SK-N-SH (cell line): Measurements from ENCODE around the gene XKR8.

Source experiments
- EP300 ChIP-seq, 2 experiments: IDR thresholded peaks; 2 replicates each; pipeline versions ENCODE4 v1.4.0 to v1.6.1; 2012; ENCODE audit warnings: borderline replicate concordance in 1 of 2, low read depth in 1 of 2, low read length in 1 of 2
- EZH2phosphoT487 ChIP-seq: fragments of 200-600 bp; sonication (generic); IDR thresholded peaks from 2 replicates; pipeline ENCODE4 v1.6.1; 2017; ENCODE audit warnings: low read depth, mixed run types, mild to moderate bottlenecking, antibody characterized with exemption, moderate library complexity, borderline replicate concordance
- FOSL2 ChIP-seq: IDR thresholded peaks from 2 replicates; pipeline ENCODE4 v1.4.0; 2012; ENCODE audit warnings: low read depth, mild to moderate bottlenecking, moderate library complexity, borderline replicate concordance
- GABPA ChIP-seq: IDR thresholded peaks from 2 replicates; pipeline ENCODE4 v1.4.0; 2012; ENCODE audit warnings: low read depth, mild to moderate bottlenecking
- JUND ChIP-seq: IDR thresholded peaks from 2 replicates; pipeline ENCODE4 v1.4.0; 2012
- MEF2A ChIP-seq: IDR thresholded peaks from 2 replicates; pipeline ENCODE4 v1.4.0; 2012; ENCODE audit warnings: low read depth, borderline replicate concordance
- POLR2AphosphoS5 ChIP-seq: IDR thresholded peaks from 2 replicates; pipeline ENCODE4 v1.6.1; 2012; ENCODE audit warnings: low read depth, low read length
- RCOR1 ChIP-seq: fragments of 150-350 bp; IDR thresholded peaks from 2 replicates; pipeline ENCODE4 v1.6.1; 2017; ENCODE audit warnings: antibody characterized with exemption, low read length
- RFX5 ChIP-seq: IDR thresholded peaks from 2 replicates; pipeline ENCODE4 v1.6.1; 2012; ENCODE audit warnings: mild to moderate bottlenecking, improper control_type of control experiment, low read length
- TAF1 ChIP-seq: IDR thresholded peaks from 2 replicates; pipeline ENCODE4 v1.6.1; 2012; ENCODE audit warnings: low read depth, mild to moderate bottlenecking, low read length, moderate library complexity, borderline replicate concordance
- TF ChIP-seq, protein P1 (sequence below): fragments of 200-600 bp; sonication (generic); IDR thresholded peaks from 2 replicates; pipeline ENCODE4 v1.6.1; 2017; ENCODE audit warnings: antibody characterized with exemption, mild to moderate bottlenecking, moderate library complexity
- TF ChIP-seq, protein P2 (sequence below): IDR thresholded peaks from 2 replicates; pipeline ENCODE4 v1.4.0; 2012; ENCODE audit warnings: low read depth, borderline replicate concordance
- TF ChIP-seq, protein P3 (sequence below): fragments of 150-350 bp; IDR thresholded peaks from 2 replicates; pipeline ENCODE4 v1.6.1; 2016; ENCODE audit warnings: mild to moderate bottlenecking, low read depth, low read length
- TF ChIP-seq, protein P4 (sequence below): IDR thresholded peaks from 2 replicates; pipeline ENCODE4 v1.6.1; 2012; ENCODE audit warnings: mild to moderate bottlenecking, low read depth, low read length, moderate library complexity

GRCh38 chr1:27972141-27972540 is 12.4 kb downstream of the XKR8 start:
- TF ChIP-seq, protein P1, sequence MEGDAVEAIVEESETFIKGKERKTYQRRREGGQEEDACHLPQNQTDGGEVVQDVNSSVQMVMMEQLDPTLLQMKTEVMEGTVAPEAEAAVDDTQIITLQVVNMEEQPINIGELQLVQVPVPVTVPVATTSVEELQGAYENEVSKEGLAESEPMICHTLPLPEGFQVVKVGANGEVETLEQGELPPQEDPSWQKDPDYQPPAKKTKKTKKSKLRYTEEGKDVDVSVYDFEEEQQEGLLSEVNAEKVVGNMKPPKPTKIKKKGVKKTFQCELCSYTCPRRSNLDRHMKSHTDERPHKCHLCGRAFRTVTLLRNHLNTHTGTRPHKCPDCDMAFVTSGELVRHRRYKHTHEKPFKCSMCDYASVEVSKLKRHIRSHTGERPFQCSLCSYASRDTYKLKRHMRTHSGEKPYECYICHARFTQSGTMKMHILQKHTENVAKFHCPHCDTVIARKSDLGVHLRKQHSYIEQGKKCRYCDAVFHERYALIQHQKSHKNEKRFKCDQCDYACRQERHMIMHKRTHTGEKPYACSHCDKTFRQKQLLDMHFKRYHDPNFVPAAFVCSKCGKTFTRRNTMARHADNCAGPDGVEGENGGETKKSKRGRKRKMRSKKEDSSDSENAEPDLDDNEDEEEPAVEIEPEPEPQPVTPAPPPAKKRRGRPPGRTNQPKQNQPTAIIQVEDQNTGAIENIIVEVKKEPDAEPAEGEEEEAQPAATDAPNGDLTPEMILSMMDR: no peak
- TF ChIP-seq EZH2phosphoT487 (no peak), GABPA (no peak), POLR2AphosphoS5 (no peak), MEF2A (no peak), JUND (no peak), FOSL2 (no peak), TAF1 (no peak), RCOR1 (no peak), EP300 (IDR thresholded peaks at IDR 0.05; ENCODE audit: borderline replicate concordance in 1 of 2, low read depth in 1 of 2, low read length in 1 of 2) (no peak), RFX5 (no peak)
- TF ChIP-seq, protein P2, sequence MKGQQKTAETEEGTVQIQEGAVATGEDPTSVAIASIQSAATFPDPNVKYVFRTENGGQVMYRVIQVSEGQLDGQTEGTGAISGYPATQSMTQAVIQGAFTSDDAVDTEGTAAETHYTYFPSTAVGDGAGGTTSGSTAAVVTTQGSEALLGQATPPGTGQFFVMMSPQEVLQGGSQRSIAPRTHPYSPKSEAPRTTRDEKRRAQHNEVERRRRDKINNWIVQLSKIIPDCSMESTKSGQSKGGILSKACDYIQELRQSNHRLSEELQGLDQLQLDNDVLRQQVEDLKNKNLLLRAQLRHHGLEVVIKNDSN: no peak
- TF ChIP-seq, protein P3, sequence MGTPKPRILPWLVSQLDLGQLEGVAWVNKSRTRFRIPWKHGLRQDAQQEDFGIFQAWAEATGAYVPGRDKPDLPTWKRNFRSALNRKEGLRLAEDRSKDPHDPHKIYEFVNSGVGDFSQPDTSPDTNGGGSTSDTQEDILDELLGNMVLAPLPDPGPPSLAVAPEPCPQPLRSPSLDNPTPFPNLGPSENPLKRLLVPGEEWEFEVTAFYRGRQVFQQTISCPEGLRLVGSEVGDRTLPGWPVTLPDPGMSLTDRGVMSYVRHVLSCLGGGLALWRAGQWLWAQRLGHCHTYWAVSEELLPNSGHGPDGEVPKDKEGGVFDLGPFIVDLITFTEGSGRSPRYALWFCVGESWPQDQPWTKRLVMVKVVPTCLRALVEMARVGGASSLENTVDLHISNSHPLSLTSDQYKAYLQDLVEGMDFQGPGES: no peak
- TF ChIP-seq, protein P4, sequence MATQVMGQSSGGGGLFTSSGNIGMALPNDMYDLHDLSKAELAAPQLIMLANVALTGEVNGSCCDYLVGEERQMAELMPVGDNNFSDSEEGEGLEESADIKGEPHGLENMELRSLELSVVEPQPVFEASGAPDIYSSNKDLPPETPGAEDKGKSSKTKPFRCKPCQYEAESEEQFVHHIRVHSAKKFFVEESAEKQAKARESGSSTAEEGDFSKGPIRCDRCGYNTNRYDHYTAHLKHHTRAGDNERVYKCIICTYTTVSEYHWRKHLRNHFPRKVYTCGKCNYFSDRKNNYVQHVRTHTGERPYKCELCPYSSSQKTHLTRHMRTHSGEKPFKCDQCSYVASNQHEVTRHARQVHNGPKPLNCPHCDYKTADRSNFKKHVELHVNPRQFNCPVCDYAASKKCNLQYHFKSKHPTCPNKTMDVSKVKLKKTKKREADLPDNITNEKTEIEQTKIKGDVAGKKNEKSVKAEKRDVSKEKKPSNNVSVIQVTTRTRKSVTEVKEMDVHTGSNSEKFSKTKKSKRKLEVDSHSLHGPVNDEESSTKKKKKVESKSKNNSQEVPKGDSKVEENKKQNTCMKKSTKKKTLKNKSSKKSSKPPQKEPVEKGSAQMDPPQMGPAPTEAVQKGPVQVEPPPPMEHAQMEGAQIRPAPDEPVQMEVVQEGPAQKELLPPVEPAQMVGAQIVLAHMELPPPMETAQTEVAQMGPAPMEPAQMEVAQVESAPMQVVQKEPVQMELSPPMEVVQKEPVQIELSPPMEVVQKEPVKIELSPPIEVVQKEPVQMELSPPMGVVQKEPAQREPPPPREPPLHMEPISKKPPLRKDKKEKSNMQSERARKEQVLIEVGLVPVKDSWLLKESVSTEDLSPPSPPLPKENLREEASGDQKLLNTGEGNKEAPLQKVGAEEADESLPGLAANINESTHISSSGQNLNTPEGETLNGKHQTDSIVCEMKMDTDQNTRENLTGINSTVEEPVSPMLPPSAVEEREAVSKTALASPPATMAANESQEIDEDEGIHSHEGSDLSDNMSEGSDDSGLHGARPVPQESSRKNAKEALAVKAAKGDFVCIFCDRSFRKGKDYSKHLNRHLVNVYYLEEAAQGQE: no peak
